K562 (cell line): ENCODE measurements around the gene PACS2.

Experiments
- PURB ChIP-seq: sonication (generic); formaldehyde crosslinking; IDR thresholded peaks from 2 replicates; pipeline ENCODE4 v1.9.0; 2021; ENCODE audit warnings: low read depth, mild to moderate bottlenecking, missing genetic modification reagents
- SMAD2 ChIP-seq: fragments of 150-350 bp; IDR thresholded peaks from 2 replicates; pipeline ENCODE4 v1.6.1; 2014; ENCODE audit warnings: low read depth, mild to moderate bottlenecking, low read length
- TCF7L2 ChIP-seq: fragments of 150-350 bp; IDR thresholded peaks from 2 replicates; pipeline ENCODE4 v1.6.1; 2016; ENCODE audit warnings: low read depth, mild to moderate bottlenecking, low read length, moderate library complexity
- TF ChIP-seq, protein P1 (sequence below), 3 experiments: IDR thresholded peaks in 2 of 3; conservative IDR thresholded peaks in 1 of 3; 2 replicates each; pipeline ENCODE4 v1.5.1; 2011 to 2012; ENCODE audit warnings: low read length in 3 of 3, mild to moderate bottlenecking in 3 of 3, control low read depth in 2 of 3, improper control_type of control experiment in 1 of 3, inconsistent platforms in 1 of 3, low read depth in 1 of 3, mixed read lengths in 1 of 3, moderate library complexity in 1 of 3; ENCODE audit not compliant: insufficient read depth in 2 of 3

DNA sequence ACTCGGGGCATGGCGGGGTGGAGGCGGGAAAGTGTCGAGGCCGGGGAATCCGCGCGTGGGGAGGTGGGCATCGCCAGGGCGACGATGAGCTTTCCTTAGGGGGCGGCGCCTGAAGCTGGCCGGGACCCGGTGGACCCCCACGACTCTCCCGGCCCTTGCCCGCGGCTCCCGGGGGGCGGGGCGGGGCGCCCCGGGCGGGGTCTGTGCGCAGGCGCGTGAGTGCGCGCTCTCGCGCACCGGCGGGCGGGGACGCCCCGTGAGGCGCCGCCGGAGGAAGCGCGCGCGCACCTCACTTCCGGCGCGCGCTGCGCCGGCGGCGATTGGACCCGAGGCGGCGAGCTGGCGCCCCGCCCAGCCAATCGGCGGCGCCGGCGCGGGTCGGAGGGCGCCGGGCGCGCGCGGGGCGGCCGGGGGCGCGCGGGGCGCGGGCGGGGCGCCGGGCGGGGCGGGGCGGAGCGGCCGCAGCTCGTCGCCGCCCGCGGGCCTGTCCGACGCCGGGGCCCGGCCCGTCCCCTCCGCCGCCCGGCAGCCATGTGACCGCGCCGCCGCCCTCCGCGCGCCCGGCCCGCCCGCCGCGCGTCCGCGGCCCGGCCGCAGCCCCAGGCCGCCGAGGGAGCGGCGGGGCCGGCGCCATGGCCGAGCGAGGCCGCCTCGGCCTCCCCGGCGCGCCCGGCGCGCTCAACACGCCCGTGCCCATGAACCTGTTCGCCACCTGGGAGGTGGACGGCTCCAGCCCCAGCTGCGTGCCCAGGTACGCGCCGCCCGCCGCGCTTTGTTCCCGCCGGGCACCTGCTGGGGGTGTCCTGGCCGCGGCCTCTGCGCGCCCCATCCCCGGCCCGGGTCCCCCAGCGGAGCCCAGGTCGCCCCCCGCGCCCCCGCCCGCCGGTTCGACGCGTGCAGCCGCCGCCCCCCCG lies at the start of gene PACS2:
- TF ChIP-seq, protein P1, sequence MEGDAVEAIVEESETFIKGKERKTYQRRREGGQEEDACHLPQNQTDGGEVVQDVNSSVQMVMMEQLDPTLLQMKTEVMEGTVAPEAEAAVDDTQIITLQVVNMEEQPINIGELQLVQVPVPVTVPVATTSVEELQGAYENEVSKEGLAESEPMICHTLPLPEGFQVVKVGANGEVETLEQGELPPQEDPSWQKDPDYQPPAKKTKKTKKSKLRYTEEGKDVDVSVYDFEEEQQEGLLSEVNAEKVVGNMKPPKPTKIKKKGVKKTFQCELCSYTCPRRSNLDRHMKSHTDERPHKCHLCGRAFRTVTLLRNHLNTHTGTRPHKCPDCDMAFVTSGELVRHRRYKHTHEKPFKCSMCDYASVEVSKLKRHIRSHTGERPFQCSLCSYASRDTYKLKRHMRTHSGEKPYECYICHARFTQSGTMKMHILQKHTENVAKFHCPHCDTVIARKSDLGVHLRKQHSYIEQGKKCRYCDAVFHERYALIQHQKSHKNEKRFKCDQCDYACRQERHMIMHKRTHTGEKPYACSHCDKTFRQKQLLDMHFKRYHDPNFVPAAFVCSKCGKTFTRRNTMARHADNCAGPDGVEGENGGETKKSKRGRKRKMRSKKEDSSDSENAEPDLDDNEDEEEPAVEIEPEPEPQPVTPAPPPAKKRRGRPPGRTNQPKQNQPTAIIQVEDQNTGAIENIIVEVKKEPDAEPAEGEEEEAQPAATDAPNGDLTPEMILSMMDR (IDR thresholded peaks at IDR 0.05 in 2 of 3, conservative IDR thresholded peaks at IDR 0.05 in 1 of 3; ENCODE audit: insufficient read depth in 2 of 3, low read depth in 1 of 3, low read length in 3 of 3) = no peak
- no peak for TF ChIP-seq PURB (CRISPR knock-in tag)
- no peak for TF ChIP-seq TCF7L2
- TF ChIP-seq SMAD2 = no peak
